ENCODE data around the gene DENND1A. TPM values are rescaled to one million over a fixed set of nuclear protein-coding genes. Genes with fewer than 3 reads are reported as not detected.

DENND1A gene
- total RNA-seq, 1 donor from 2014 or later: 13.9 TPM

GRCh38 chr9:123361086-123361730 is 568.7 kb downstream of the DENND1A start:
- Mint-ChIP-seq H3K9me3 (ENCODE audit: unreplicated experiment) (peaks cover 8% of the 10 kb centered on the region), H3K36me3 (ENCODE audit: unreplicated experiment) (no peaks in the 10 kb centered on the region), H3K27me3 (ENCODE audit: unreplicated experiment) (peaks cover 6% of the 10 kb centered on the region), H3K27ac (ENCODE audit: unreplicated experiment) (no peak overlapping the region), H3K4me3 (ENCODE audit: unreplicated experiment) (no peak overlapping the region), H3K4me1 (ENCODE audit: low read depth, unreplicated experiment) (peaks cover 40% of the 10 kb centered on the region)
- TF ChIP-seq CTCF (IDR thresholded peaks at IDR 0.05; ENCODE audit: partially characterized antibody, unreplicated experiment): no peak
- no peak for DNase-seq

GRCh38 chr9:123360161-123361085 is 569.5 kb downstream of the DENND1A start:
- Mint-ChIP-seq H3K27ac (ENCODE audit: unreplicated experiment) (peak overlapping the region; percentile 24), H3K4me1 (ENCODE audit: low read depth, unreplicated experiment) (peaks cover 40% of the 10 kb centered on the region)
- no peak for TF ChIP-seq CTCF (IDR thresholded peaks at IDR 0.05; ENCODE audit: partially characterized antibody, unreplicated experiment)

GRCh38 chr9:123359546-123359945 is 570.4 kb downstream of the DENND1A start:
- no peak for TF ChIP-seq CTCF (IDR thresholded peaks at IDR 0.05; ENCODE audit: partially characterized antibody, unreplicated experiment)
- Mint-ChIP-seq H3K4me3 (ENCODE audit: unreplicated experiment) (no peak overlapping the region), H3K4me1 (ENCODE audit: low read depth, unreplicated experiment) (peaks cover 42% of the 10 kb centered on the region), H3K9me3 (ENCODE audit: unreplicated experiment) (peaks cover 7% of the 10 kb centered on the region), H3K27me3 (ENCODE audit: unreplicated experiment) (peaks cover 7% of the 10 kb centered on the region), H3K27ac (ENCODE audit: unreplicated experiment) (peak overlapping the region; percentile 24), H3K36me3 (ENCODE audit: unreplicated experiment) (no peaks in the 10 kb centered on the region)
- no peak for DNase-seq

More at GRCh38 chr9:123360161-123361085, 569.5 kb downstream of the DENND1A start:
- H3K36me3 Mint-ChIP-seq (ENCODE audit: unreplicated experiment): no peaks in the 10 kb centered on the region
- H3K27me3 Mint-ChIP-seq (ENCODE audit: unreplicated experiment): peaks cover 6% of the 10 kb centered on the region
- peak; percentile 99 for DNase-seq
- peaks cover 7% of the 10 kb centered on the region for H3K9me3 Mint-ChIP-seq (ENCODE audit: unreplicated experiment)
- H3K4me3 Mint-ChIP-seq (ENCODE audit: unreplicated experiment): peak overlapping the region; percentile 55

- no peak for TF ChIP-seq CTCF (IDR thresholded peaks at IDR 0.05; ENCODE audit: partially characterized antibody, unreplicated experiment)
- Mint-ChIP-seq H3K36me3 (ENCODE audit: unreplicated experiment) (no peaks in the 10 kb centered on the region), H3K27me3 (ENCODE audit: unreplicated experiment) (peaks cover 9% of the 10 kb centered on the region), H3K27ac (ENCODE audit: unreplicated experiment) (peak overlapping the region; percentile 24), H3K4me3 (ENCODE audit: unreplicated experiment) (no peak overlapping the region), H3K9me3 (ENCODE audit: unreplicated experiment) (peaks cover 5% of the 10 kb centered on the region), H3K4me1 (ENCODE audit: low read depth, unreplicated experiment) (peaks cover 41% of the 10 kb centered on the region)
- no peak for DNase-seq
These were observed 570.8 kb downstream of the DENND1A start for GRCh38 chr9:123359106-123359505.

All from glutamatergic neuron (in vitro differentiated cells).